HG02970 (cell line): ENCODE results near the gene IMP3.
"Not testable (repeated sequence)": the region's sequence is repeated elsewhere in the genome, so short reads cannot be mapped to it uniquely, and the experiment has no call there.

Source experiments
- ATAC-seq: cut with Tn5 transposase; IDR thresholded peaks from one replicate; pipeline ENCODE4 v1.9.1; 2021; ENCODE audit warnings: mild to moderate bottlenecking, moderate library complexity, moderate number of reproducible peaks; ENCODE audit not compliant: unreplicated experiment, low FRiP score

Gene IMP3, protein sequence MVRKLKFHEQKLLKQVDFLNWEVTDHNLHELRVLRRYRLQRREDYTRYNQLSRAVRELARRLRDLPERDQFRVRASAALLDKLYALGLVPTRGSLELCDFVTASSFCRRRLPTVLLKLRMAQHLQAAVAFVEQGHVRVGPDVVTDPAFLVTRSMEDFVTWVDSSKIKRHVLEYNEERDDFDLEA

DNA sequence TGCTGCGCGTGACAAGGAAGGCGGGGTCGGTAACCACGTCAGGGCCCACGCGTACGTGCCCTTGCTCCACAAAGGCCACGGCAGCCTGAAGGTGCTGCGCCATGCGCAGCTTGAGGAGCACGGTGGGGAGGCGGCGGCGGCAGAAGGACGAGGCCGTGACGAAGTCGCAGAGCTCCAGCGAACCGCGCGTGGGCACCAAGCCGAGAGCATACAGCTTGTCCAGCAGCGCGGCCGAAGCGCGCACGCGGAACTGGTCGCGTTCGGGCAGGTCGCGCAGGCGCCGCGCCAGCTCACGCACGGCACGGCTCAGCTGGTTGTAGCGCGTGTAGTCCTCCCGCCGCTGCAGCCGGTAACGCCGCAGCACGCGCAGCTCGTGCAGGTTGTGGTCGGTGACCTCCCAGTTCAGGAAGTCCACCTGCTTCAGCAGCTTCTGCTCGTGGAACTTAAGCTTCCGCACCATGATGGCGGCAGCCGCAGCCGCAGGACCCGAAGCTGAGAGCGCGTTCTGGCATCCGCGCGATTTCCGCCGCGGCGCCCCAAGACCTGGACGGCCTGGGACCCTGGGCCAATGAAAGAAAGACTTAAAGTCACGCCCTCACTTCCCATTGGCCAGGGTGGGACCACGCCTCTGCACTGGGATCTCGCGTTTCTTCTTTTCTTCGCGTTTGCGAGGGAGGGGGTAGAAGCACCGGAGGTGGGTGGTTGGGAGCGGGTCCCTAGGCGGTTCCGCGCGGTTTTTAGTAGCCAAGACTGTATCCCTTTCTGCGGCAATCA lies at the start of gene IMP3:
IMP3 (minus strand) TSS at position 516 of the 774 bp plus-strand sequence; CDS start at position 460, 56 bp downstream.
- peak; percentile 91 for ATAC-seq

GRCh38 chr15:75689429-75689828 lies 49.4 kb upstream of the IMP3 start:
- not testable (repeated sequence) for ATAC-seq

- ATAC-seq = no peak
These were observed 48.8 kb upstream of the IMP3 start for GRCh38 chr15:75688831-75689230.

DNA sequence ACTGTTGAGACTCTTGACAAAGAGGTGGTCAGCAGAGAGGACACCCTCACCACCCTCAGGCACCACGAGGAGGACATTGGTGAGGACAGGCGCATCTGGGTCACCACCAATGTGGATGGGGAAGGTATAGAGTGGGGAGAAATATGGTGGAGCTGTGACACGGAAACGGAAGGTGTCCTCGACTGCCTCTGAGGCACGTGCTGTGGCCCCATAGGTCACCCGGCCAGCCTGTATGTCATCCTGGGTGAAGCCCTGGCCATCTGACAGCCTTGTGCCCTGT lies 48.2 kb upstream of the IMP3 start:
- no peak for ATAC-seq

GRCh38 chr15:75687486-75688277 lies 47.7 kb upstream of the IMP3 start:
- no peak for ATAC-seq

DNA sequence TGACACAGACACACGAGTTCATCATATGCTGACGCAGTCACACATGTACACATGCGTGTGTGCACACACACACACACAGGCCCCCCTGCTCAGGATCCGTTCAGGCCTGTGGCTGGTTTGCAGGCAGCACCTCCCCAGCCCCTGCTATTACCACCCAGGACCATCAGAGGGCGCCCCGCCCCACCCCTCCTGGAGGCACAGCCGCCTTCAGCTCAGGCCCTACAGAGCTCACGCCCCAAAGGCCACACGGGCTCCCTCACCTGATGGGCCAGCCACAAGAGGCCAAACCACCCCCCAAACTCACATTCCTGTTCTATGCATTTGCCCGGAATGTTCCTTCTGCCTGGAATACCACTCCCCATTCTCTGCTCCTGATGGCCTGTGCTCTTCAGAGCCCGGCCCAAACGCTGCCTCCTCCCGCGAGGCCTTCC lies 46.2 kb upstream of the IMP3 start:
- peak; percentile 48 for ATAC-seq

- no peak for ATAC-seq
These were observed 45.2 kb upstream of the IMP3 start for GRCh38 chr15:75685195-75685594.

DNA sequence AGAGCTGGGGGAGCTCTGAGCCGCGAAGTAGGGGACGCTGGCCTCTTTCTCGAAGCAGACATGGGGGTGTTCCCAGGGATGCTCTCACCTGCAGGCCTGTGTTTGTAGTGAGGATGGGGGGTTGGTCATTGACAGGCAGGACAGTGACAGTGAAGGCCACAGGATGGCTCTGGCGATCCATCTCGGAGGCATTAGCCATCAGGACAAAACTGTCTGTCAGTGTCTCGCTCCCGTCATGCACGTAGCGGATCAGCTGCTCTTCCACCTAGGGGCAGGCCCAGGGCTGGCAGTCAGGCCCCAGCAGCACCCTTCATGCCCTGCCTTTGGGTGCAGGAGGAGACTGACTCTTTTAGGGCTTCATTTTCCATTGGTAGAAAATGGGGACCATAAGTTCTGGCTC lies 44.6 kb upstream of the IMP3 start:
- ATAC-seq = no peak

DNA sequence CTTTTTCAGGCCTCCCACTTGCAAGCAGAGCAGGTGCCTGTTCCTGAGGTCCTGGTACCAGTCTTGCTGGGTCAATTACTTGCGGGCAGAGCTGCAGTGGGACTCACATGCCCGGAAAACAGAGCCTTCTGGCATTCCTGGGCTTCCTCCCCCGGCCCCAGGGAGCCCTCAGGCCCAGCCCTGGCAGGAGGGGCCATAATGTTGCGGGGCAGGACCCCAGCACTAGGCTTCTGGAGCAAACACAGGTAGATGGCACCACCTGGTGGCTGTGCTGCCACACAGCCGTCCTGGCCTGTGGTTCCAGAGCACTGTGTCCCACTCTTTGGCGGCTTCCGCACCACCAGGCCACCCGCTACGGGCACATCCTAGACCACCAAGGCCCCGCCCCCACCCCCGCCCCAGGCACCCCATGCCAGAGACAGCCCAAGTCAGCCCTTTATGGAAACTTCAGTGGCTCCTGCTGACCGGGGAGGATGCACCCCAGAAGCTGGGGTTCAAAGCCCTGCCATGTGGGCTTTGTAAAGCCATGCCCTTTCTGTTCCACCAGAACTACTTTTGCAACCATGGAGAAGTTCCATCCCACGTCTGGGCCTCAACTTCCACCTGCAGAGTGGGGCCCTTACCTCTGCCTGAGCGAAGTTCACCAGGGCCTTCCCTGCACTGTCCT lies 43.8 kb upstream of the IMP3 start:
- ATAC-seq = not testable (repeated sequence)

GRCh38 chr15:75682181-75683135 lies 42.4 kb upstream of the IMP3 start:
- ATAC-seq = no peak

DNA sequence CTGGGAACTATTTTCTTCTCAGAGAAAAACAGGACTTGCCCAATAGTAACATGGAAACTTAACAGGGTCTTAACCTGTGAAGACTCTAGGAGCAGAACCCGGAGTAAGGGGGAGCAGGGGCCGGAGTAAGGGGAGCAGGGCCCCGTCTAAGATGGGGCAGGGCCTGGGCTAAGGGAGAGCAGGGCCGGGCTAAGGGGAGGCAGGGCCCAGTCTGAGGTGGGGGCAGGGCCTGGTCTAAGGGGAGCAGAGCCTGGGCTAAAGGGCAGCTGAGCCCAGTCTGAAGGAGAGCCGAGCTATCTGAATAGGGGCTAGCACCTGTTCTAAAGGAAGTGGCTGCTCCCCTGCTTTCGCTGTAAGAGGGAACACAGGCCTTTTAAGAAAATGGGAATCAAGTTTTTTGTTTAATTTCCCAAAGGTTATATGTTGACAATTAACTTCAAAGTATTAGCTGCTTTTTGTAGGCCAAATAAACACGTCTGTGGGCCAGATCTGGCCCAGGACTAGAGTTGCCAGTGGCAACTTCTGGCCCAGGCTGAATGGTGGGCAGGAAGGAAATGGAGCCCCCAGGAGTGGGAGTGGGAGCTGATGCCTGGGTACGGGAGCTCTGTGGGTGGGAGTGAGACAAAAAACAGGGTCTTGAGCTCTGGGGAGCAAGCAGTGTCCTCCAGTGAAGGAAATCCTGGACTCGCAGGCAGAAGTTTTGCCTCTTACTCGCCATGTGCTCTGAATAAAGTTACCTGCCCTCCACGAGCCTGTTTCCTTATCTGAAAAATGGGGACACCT lies 40.2 kb upstream of the IMP3 start:
- ATAC-seq = no peak

DNA sequence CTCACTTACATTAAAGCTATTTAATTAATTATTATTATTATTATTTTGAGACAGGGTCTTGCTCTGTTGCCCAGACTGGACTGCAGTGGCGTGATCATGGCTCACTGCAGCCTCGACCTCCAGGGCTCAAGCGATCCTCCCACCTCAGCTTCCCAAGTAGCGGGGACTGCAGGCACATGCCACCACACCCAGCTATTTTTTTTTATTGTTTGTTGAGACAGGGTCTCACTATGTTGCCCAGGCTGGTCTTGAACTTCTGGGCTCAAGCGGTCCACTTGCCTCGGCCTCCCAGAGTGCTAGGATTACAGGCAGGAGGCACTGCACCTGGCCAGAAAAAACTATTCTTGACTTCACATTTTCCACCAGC lies 38.3 kb upstream of the IMP3 start:
- ATAC-seq = not testable (repeated sequence)

GRCh38 chr15:75677465-75678323 lies 37.7 kb upstream of the IMP3 start:
- no peak for ATAC-seq

DNA sequence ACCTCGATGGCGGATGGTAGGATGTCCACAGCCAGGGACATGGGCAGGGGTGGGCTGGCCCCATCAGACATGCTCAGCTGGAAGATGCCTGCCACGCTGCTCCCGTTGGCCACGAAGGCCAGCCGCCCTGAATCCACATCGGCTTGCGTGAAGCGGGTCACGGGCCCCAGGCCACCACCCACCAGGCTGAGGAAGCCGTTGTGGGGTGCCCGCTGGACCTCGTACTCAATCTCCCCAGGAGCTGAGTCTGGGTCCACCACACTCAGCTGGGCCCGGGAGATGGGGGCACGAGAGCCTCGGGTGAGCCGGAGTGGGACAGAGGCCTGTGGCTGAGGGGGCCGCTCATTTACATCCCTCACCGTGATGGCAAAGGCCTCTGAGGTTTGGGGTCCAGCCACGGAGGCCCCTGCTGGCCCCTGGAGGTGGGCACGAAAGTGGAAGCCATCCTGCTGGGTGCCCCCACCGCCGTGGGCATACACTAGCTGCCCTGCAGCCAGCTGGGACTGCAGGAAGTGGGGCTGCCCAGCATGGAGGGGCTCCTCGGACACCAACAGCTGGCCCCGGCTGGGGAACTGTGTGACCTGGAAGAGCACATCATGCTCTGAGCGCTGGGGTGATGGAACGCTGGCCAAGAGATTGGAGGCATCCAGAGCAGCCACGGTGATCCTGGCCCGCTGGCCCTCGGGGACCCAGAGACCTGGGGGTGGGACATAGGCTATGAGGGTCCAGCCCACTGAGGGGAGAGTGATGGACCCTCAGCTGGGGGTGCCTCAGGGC lies 36.9 kb upstream of the IMP3 start:
- no peak for ATAC-seq

DNA sequence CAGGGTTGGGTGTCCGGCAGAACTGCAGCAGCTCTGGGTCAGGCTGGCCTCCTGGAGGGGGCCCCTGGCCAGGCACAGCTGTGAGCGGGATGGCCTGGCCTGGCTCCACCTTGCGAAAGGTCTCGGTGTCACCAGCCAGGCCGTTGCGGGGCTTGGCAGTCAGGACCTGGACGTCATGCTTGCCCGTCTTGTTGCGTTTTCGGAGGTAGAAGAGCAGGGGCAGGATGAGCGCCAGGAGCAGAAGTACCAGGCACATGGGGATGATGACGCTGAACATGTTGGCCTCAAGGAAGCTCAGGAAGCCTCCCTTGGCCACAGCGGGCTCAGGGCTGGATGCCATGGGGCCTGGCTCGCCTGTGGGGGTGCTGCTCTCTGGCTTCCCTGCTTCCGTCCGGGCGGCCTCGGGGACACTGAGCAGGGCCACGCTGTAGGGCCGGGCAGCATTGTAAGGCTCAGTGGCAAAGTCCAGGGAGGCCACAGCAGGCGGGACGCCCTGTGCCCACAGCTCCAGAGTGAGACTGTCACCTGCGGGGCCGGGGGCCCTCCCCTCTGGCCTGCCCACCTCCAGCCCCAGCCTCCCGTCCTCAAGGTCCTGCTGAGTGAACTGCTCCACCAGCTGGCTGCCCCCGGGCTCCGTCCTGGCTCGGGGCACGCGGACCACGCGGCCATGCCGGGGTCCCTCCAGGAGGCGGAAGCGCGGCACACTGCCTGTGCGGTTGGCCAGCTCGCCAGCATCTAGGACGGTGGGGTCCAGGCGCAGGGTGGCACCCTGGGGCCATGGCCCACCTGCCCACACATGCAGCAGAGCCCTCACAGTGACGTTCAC lies 35.8 kb upstream of the IMP3 start:
- ATAC-seq = no peak

- no peak for ATAC-seq
These were observed 34.3 kb upstream of the IMP3 start for GRCh38 chr15:75674366-75674765.
